ENCODE measurements around the gene SDHB.
A peak's percentile ranks its signal among the peaks of the same experiment; 100 is the strongest.
"Not testable (repeated sequence)": the region's sequence is repeated elsewhere in the genome, so short reads cannot be mapped to it uniquely, and the experiment has no call there.

SDHB gene

DNA sequence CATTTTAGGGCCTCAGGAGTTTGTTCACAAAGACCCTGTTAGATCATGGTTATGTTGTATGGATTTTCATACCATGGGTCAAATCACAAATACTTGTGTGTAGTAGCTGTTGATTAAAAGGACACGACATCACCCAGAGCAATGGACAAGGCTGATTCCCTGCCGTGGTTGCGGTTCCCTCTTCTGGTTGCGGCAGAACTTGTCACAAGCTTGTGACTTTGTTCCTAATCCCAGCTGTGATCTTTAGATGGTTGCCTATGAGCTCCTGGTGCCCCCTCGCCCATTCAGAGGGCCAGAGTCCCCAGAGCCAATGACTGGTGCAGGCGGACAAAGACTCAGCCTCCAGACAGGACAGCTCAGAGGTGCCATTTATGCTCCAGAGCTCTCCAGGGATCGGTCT is 11.8 kb upstream of the SDHB start:
- no peak for TF ChIP-seq Cebpa-rat (IDR thresholded peaks at IDR 0.05)
- Histone ChIP-seq H3K36me3 (no peaks in the 10 kb centered on the region), H4K20me1 (no peaks in the 10 kb centered on the region), H3K4me1 (no peaks in the 10 kb centered on the region), H3K27ac (no peak overlapping the region), H3K4me2 (no peak overlapping the region), H3K9ac (no peak overlapping the region), H3K27me3 (no peaks in the 10 kb centered on the region), H3K9me3 (peaks cover 26% of the 10 kb centered on the region), H3K4me3 (no peak overlapping the region)

DNA sequence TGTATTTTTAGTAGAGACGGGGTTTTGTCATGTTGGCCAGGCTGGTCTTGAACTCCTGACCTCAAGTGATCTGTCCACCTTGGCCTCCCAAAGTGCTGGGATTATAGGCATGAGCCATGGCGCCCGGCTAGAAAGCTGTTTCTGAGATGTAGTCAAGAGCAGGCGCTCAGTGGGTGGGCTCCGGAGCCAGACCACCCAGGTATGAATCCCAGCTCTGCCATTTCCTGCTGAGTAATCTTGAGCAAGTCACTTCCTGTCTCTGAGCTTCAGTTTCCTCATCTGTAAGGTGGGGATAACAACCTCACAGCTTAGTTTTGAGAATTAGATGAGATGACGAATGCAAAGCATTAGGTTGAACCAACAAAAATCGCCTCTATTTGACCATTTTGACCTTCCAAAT is 8.9 kb upstream of the SDHB start:
- not testable (repeated sequence) for H4K20me1 ChIP-seq, H3K27ac ChIP-seq, H3K36me3 ChIP-seq, H3K4me2 ChIP-seq, H3K27me3 ChIP-seq, H3K4me3 ChIP-seq, H3K4me1 ChIP-seq, H3K9ac ChIP-seq
- peaks cover 26% of the 10 kb centered on the region for H3K9me3 ChIP-seq

DNA sequence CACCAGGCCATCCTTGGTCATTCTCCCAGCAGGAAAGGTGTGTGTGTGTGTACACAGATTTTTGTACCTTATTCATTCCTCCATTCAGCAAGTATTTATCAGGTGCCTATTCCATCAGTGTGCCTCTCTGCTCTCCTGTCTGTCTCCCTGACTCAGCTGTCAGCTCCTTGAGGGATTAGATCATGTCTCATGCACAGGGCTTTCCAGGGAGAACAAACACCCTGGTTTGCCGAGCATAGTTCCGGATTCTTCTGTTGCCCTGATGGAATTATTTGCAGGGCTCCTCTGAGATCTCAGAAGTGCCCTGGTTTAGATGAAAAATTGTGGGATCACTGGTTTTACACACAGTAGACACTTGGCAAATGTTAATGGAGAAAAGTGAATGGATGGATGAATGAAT is 8.1 kb upstream of the SDHB start:
- TF ChIP-seq Cebpa-rat (IDR thresholded peaks at IDR 0.05), result no peak
- H3K4me3 ChIP-seq, result no peak overlapping the region
- no peaks in the 10 kb centered on the region for H3K27me3 ChIP-seq
- peaks cover 26% of the 10 kb centered on the region for H3K9me3 ChIP-seq
- H4K20me1 ChIP-seq, result no peaks in the 10 kb centered on the region
- H3K9ac ChIP-seq, result no peak overlapping the region
- H3K4me2 ChIP-seq, result no peak overlapping the region
- no peaks in the 10 kb centered on the region for H3K4me1 ChIP-seq
- H3K36me3 ChIP-seq, result no peaks in the 10 kb centered on the region
- H3K27ac ChIP-seq, result no peak overlapping the region

DNA sequence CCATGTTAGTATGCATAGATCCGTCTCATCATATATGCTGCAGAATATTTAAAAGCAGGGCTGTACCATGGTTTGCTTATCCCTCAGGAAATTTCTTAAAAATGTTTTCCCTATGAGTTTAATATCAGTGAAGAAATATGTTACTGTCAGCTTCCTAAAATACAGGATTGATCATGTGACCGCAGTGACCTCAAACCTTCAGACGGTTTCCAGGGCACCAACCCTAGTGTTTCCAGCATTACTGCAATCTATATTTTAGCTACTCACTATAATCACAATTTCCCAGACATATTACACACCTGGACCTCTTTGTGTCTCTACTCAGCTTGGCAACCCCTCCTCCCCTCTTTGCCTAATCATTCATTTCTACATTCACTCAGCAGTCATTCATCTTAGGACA is 7.7 kb upstream of the SDHB start:
- no peak overlapping the region for H3K4me2 ChIP-seq

DNA sequence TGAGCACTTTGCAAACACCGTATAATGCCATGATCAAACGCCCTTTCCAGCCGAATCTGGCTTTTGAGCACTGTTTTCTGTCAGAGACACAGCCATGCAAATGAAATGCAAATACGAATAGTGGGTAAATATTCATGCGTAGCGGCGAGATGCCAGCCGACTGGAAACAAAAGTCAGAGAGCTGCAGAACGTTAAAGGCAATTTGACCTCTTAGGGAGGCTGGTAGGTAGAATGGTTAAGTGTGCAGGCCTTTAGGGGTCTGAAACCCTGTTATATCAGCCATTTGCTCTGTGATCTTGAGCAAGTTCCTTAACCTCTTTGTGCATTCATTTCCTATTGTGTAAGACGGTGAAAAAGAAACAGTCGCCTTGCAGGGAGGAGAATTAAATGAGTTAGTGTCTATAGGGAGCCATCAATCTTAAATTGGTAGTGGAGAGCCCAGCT is 6.5 kb upstream of the SDHB start:
- Histone ChIP-seq H3K36me3 (no peaks in the 10 kb centered on the region), H3K4me3 (no peak overlapping the region), H3K4me2 (no peak overlapping the region), H3K9me3 (peaks cover 14% of the 10 kb centered on the region), H3K9ac (no peak overlapping the region), H3K27me3 (no peaks in the 10 kb centered on the region), H3K4me1 (no peaks in the 10 kb centered on the region), H3K27ac (no peak overlapping the region), H4K20me1 (no peaks in the 10 kb centered on the region)
- no peak for TF ChIP-seq Cebpa-rat (IDR thresholded peaks at IDR 0.05)

More for the DNA sequence above, 7.7 kb upstream of the SDHB start:
- TF ChIP-seq Cebpa-rat (IDR thresholded peaks at IDR 0.05), result no peak
- H3K27me3 ChIP-seq, result no peaks in the 10 kb centered on the region
- H4K20me1 ChIP-seq, result no peaks in the 10 kb centered on the region
- H3K4me3 ChIP-seq, result no peak overlapping the region
- H3K9me3 ChIP-seq, result peaks cover 25% of the 10 kb centered on the region
- H3K36me3 ChIP-seq, result no peaks in the 10 kb centered on the region
- no peak overlapping the region for H3K27ac ChIP-seq
- H3K4me1 ChIP-seq, result no peaks in the 10 kb centered on the region
- no peak overlapping the region for H3K9ac ChIP-seq

DNA sequence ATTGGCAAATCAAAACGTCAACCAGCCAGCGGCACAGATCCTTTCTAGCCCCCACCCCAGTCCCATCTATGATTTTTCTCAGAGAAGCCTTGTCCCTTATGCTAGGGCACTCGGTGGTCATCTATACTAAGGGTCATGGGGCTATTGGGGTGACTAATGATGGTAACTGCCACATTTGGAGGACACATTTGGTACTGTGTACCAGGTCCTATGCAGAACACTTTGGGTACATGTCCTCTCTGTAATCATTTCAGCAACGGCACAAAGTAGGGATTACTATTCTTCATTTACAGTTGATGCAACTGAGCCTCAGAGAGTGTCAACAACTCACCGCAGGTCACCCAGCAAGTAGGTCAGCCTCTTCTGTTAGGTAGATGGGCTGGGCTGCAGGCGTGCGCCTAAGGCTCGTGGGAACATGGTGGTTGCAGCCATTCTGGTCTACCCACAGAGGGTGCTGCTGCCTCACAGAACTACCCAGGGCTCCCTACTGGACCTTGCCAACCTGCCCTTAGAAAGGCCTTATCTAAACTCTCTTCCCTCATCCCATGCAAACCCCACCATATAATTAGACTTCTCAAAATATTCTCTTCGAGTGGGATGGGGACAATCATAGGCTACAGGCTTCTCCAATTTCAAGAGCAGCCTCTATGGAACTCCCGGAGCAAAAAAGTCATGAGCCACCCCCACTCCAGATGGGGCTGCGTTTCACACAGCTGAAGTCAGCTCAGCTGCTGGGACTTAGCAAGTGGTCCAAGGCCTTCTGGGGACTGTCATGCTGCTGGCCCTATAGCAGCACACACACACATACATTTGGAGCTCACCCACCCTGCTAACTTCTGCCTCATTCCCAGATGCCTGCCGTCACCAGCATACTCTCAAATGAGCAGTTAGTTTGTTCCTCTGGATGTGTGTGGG is 5.8 kb upstream of the SDHB start:
- H3K4me2 ChIP-seq, result no peak overlapping the region
- H3K4me3 ChIP-seq, result no peak overlapping the region

DNA sequence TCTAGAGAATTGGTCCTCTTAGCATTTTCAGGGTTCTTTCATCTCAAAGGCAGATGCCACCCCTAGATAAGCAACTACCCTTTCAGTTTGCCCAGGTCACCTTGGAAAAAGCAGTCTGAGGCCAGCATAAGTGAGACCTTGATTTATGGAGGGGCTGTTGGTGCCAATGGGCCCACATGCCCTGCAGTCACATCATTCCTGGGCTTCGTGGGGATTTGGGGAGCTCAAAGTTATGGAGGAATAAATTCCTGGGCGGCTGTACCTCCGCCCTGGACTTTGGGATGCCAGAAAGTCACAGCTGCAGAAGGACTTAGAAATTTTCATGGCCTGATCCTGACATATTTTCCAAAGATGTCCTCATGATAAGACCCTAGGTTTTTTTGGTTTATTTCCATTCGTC is 2.7 kb upstream of the SDHB start:
- TF ChIP-seq Cebpa-rat (IDR thresholded peaks at IDR 0.05), result no peak
- Histone ChIP-seq H4K20me1 (peaks cover 18% of the 10 kb centered on the region; the same call in 1 of the 2 replicates), H3K4me3 (no peak overlapping the region), H3K9ac (no peak overlapping the region), H3K27me3 (no peaks in the 10 kb centered on the region), H3K27ac (no peak overlapping the region), H3K4me2 (no peak overlapping the region), H3K9me3 (no peaks in the 10 kb centered on the region), H3K36me3 (peaks cover 2% of the 10 kb centered on the region; the same call in 1 of the 2 replicates), H3K4me1 (peaks cover 15% of the 10 kb centered on the region)

More for the DNA sequence above, 5.8 kb upstream of the SDHB start:
- no peak for TF ChIP-seq Cebpa-rat (IDR thresholded peaks at IDR 0.05)
- Histone ChIP-seq H3K4me1 (no peaks in the 10 kb centered on the region), H3K36me3 (no peaks in the 10 kb centered on the region), H3K9me3 (peaks cover 7% of the 10 kb centered on the region), H3K27ac (no peak overlapping the region), H3K27me3 (no peaks in the 10 kb centered on the region), H4K20me1 (no peaks in the 10 kb centered on the region), H3K9ac (no peak overlapping the region)

DNA sequence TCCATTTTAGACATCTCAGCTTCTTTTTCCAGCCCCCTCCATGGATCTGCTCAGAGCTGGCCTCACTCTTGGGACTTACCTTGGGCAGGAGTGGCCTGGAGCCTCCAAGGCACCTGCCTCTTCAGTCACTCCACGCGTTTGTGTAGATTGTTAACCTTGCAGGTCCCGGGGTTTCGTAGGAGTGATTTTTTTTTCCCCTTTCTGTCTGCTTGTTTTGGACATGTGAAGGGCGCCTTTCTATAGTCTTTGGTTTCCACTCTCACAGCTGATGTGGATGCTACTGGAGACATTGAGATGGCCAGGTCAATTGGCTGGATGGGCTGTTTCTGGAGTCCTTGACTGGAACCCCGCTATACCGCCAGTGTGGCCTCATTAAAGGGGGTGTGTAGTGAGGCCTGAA is 2.0 kb upstream of the SDHB start:
- Histone ChIP-seq H3K9ac (no peak overlapping the region), H3K4me1 (peaks cover 15% of the 10 kb centered on the region), H3K27ac (no peak overlapping the region), H3K27me3 (no peaks in the 10 kb centered on the region), H3K4me2 (no peak overlapping the region), H3K9me3 (no peaks in the 10 kb centered on the region), H4K20me1 (peaks cover 25% of the 10 kb centered on the region; the same call in 1 of the 2 replicates), H3K36me3 (peaks cover 9% of the 10 kb centered on the region), H3K4me3 (no peak overlapping the region)
- no peak for TF ChIP-seq Cebpa-rat (IDR thresholded peaks at IDR 0.05)

DNA sequence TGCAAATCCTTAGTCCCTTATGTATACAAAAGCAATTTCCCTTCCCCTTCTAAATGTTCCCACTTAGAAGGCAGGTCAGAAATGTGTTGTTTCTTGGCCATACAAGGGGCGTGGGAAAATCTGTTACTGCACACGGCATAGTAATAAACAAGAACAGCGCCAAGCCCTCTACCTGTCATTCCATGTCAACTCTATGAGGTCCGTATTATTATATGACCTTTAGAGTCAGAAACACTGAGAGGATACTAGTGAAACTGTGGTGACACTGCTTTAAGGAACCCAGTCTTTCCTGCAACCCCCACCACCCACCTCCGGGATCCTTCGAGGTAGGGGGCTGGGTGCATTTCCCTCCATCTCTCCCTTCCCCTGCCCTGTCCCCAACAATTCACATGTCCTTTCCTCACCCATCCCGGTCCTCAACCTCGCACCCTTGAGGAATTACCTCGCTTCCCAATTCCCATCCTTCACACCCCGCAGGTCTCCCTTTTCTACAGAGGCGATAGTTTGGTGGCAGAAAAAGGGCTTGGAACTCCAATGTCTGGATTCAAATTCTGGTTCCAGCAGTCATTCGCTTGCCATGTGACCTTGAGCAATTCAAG is 647 bp downstream of the SDHB start:
- no peaks in the 10 kb centered on the region for H3K9me3 ChIP-seq
- peaks cover 15% of the 10 kb centered on the region for H3K4me1 ChIP-seq
- peak overlapping the region; percentile 89 for H3K9ac ChIP-seq
- H3K36me3 ChIP-seq, result peaks cover 28% of the 10 kb centered on the region
- H3K27me3 ChIP-seq, result no peaks in the 10 kb centered on the region
- peak overlapping the region; percentile 89 for H3K4me3 ChIP-seq
- H3K27ac ChIP-seq, result peak overlapping the region; percentile 84
- peaks cover 44% of the 10 kb centered on the region for H4K20me1 ChIP-seq
- peak overlapping the region; percentile 93 for H3K4me2 ChIP-seq
- no peak for TF ChIP-seq Cebpa-rat (IDR thresholded peaks at IDR 0.05)

DNA sequence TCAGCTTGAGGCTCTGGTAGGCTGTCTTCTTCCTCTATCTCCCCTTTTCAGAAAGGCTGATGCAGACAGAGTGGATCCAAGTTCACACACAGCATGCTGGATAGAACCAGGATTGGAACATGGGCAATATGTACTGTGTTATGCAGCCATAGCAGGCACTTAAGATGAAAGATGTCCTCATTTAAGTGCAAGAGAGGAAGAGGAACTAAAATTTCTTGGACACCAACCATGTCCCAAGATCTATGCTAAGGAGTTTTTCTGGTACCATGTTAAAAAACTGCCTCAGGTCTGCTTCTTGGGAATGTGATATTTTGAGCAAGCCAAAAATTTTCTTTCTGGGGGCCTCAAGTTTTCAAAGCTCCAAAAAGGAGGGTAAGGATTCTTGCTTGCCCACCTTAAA is 1.2 kb downstream of the SDHB start:
- no peaks in the 10 kb centered on the region for H3K9me3 ChIP-seq
- H3K27me3 ChIP-seq, result no peaks in the 10 kb centered on the region
- TF ChIP-seq Cebpa-rat (IDR thresholded peaks at IDR 0.05), result no peak
- peaks cover 49% of the 10 kb centered on the region for H4K20me1 ChIP-seq
- H3K9ac ChIP-seq, result peak overlapping the region; percentile 89
- peak overlapping the region; percentile 89 for H3K4me3 ChIP-seq
- peaks cover 28% of the 10 kb centered on the region for H3K36me3 ChIP-seq
- peak overlapping the region; percentile 93 for H3K4me2 ChIP-seq
- H3K27ac ChIP-seq, result no peak overlapping the region
- peaks cover 15% of the 10 kb centered on the region for H3K4me1 ChIP-seq

Measured in BLaER1 (cell line).